GM08714 (cell line): ENCODE measurements around the gene JOSD2.
"Not testable (repeated sequence)": the region's sequence is repeated elsewhere in the genome, so short reads cannot be mapped to it uniquely, and the experiment has no call there.

ENCODE experiments used
- H3K4me3 ChIP-seq: fragments of 200-500 bp; sonication (Bioruptor generic); 2 replicates; pipeline ENCODE4 v1.5.1; 2014; ENCODE audit warnings: mild to moderate bottlenecking, low read length, inconsistent platforms
- ZNF274 ChIP-seq: IDR thresholded peaks from 2 replicates; pipeline ENCODE4 v1.6.1; 2012; ENCODE audit warnings: mild to moderate bottlenecking, low read depth, low read length

The JOSD2 gene

DNA sequence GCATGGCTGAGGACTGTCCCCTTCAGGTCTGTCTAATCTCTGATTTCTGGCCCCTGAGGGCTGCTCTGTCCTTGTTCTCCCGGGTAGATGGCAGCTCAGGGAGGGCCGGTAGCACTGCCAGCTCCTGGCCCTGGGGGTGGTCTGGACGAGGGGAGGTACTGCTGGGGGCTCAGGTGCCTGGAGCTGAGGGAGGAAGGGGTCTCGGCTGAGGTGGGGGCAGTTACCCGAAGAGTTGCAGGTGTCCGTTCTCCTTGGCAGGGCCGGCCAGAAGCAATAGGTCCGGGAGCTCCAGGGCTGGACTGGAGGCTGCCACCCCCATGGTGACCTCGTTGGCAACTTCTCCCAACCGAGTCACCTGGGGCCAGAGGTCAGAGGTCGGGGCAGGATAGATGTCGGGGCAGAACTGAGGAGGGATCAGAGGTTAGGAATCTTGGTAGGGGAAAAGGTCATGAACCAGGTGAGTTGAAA lies 35.9 kb downstream of the JOSD2 start:
- no peak for TF ChIP-seq ZNF274
- H3K4me3 ChIP-seq, result no peak overlapping the region

- not testable (repeated sequence) for H3K4me3 ChIP-seq
These were observed 37.7 kb downstream of the JOSD2 start for GRCh38 chr19:50473336-50473735.

GRCh38 chr19:50468818-50469217 lies 42.2 kb downstream of the JOSD2 start:
- TF ChIP-seq ZNF274, result no peak
- no peak overlapping the region for H3K4me3 ChIP-seq

DNA sequence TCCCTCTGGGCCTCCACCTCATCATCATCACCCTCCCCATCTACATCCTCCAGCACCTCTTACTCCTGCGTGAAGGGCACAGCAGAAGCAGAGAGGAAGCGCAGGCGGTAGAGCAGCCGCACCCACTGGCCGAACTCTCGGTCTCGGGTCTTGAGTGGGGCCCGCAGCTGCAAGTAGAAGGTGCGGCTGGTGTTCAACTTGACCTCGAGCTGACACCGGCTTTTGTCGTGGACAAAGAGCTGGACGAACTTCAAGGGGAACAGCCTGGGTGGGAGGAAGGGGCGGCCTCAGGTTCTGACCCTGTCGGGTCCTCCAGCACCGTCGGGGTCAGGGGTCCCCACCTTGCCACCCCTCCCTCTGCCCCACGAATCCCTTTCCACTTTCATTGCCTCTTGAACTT lies 43.4 kb downstream of the JOSD2 start:
- TF ChIP-seq ZNF274, result no peak

GRCh38 chr19:50466706-50467039 lies 44.3 kb downstream of the JOSD2 start:
- TF ChIP-seq ZNF274, result no peak
- no peak overlapping the region for H3K4me3 ChIP-seq

More for the DNA sequence above, 43.4 kb downstream of the JOSD2 start:
- H3K4me3 ChIP-seq, result no peak overlapping the region

DNA sequence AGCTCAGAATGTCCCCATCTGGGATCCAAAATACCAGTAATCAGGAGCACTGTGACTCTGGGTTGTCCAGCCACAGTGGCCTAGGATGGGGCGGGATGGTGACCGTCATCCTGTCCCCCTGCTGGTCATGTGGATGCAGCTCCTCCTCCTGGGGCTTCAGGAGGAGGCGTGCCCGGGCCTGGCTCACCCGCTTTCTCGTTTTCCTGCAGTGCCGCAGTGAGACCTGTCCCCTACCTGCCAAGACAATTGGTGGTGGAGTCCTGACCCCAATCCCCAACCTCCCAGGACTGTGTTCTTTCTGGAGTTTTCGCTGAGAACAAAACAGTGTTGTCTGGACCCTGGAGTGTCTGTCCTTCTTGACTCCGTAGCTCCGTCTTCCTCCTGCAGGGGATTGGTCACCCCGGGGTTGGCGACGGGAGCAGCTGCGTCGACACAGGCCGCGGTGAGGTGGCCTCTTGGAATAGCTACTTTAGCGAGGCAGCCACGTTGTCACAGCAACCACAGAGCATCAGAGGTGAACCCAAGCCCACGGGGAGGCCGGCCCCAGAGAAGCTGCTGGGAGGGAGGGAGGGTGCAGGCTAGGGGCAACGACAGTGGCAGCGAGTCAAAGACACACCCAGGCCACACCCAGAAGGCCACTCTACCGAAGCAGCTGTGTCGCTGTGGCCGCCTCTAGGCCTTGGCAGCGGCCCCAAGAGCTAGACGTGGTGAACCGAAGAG lies 44.8 kb downstream of the JOSD2 start:
- no peak for TF ChIP-seq ZNF274
- H3K4me3 ChIP-seq, result no peak overlapping the region

- no peak overlapping the region for H3K4me3 ChIP-seq
- no peak for TF ChIP-seq ZNF274
These were observed 46.0 kb downstream of the JOSD2 start for GRCh38 chr19:50465000-50465399.

- H3K4me3 ChIP-seq, result no peak overlapping the region
- TF ChIP-seq ZNF274, result no peak
These were observed 46.6 kb downstream of the JOSD2 start for GRCh38 chr19:50464348-50464747.

- H3K4me3 ChIP-seq, result no peak overlapping the region
- TF ChIP-seq ZNF274, result no peak
These were observed 48.0 kb downstream of the JOSD2 start for GRCh38 chr19:50462970-50463369.

DNA sequence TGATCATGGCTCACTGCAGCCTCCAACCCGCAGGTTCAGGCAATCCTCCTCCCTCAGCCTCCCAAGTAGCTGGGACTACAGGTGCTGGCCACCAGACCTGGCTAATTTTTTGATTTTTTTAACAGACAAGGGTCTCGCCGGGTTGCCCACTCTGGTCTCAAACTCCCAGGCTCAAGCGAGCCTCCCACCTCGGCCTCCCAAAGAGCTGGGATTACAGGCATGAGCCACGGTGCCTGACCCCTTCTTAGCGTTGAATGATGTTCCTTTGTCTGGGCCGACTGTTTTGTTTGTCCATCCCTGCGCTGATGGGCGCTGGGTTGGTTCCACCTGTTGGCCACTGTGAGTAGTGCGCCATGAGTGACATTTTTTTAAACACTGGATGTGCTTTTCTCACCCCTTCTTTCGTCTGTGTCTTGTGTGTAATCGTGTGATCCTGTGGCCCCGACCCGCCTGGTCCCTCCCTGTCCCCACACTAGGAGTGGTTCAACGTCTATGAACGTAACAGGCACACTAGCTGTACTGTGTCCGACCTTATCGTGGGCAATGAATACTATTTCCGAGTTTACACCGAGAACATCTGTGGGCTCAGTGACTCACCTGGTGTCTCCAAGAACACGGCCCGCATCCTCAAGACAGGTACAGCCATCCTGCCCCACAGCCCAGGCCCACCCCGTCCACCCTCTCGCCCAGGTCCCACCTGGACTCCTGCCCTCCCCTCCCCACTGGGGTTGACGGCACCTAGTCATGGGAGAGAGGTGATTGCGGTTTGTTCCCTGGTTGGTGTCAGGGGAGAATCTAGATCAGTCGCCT lies 49.7 kb downstream of the JOSD2 start:
- TF ChIP-seq ZNF274, result no peak
- no peak overlapping the region for H3K4me3 ChIP-seq

DNA sequence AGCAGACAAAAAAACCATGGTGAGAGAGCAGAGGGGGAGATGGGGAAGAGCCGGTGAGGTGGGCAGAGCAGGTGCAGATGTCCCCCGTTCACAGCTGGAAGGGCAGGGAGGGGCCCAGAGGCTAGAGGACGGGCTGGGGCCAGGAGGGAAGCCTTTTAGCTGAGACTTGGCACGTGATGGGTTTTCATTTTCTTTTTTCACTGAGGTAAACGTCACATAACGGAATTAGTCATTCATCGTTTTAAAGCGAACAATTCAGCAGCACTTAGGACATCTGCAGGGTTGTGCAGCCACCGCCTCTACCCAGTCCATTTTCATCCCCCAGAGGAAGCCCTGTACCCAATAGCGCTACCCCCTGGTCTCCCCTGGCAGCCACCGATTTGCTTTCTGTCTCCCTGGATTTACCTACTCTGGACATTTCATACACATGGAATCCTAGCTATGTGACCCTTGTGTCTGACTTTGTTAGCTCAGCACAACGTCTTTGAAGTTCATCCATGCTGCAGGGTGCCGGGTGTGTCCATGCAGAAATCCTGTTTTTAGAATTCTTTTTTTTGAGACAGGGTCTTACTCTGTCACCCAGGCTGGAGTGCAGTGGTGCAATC lies 50.7 kb downstream of the JOSD2 start:
- TF ChIP-seq ZNF274, result no peak
- no peak overlapping the region; the same call in 1 of the 2 replicates for H3K4me3 ChIP-seq

DNA sequence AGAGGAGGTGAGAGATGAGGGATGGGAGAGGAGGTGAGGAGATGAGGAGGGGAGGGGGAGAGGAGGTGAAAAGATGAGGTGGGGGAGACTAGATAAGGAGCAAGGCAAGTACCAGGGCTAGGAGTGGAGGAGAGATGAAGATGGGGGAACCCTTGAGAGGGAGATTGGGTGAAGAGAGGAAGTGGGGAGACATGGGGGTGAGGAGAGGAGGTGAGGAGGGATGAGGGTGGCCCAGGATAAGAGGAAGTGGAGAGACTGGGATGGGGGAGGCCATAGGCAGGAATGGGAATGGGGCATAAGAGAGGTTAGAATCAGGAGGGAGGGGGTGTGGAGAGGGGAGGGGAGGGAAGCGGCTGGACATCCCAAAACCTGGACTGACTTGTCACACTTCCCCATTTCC lies 51.4 kb downstream of the JOSD2 start:
- H3K4me3 ChIP-seq, result no peak overlapping the region; the same call in 1 of the 2 replicates
- no peak for TF ChIP-seq ZNF274

DNA sequence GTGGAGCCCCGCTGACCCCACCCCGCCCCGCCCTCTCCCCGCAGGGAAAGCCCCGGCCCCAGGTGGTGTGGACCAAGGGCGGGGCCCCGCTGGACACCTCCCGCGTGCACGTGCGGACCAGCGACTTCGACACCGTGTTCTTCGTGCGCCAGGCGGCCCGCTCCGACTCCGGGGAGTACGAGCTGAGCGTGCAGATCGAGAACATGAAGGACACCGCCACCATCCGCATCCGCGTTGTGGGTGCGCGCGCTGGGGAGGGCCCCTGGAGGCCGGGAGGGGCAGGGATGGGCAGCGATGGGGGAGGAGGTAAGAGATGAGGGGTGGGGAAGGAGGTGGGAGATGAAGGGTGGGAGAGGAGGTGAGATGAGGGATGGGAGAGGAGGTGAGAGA lies 51.9 kb downstream of the JOSD2 start:
- no peak for TF ChIP-seq ZNF274
- no peak overlapping the region for H3K4me3 ChIP-seq

GRCh38 chr19:50458396-50459066 lies 52.5 kb downstream of the JOSD2 start:
- no peak overlapping the region for H3K4me3 ChIP-seq
- TF ChIP-seq ZNF274, result no peak
